Measurements from ENCODE around the gene EPAS1. TPM values are rescaled to one million over a fixed set of nuclear protein-coding genes. Genes with fewer than 3 reads are reported as not detected.
A peak's percentile ranks its signal among the peaks of the same experiment; 100 is the strongest.

Gene EPAS1
- total RNA-seq, 2 experiments from 2014 or later, result 12.6 to 16.0 TPM

DNA sequence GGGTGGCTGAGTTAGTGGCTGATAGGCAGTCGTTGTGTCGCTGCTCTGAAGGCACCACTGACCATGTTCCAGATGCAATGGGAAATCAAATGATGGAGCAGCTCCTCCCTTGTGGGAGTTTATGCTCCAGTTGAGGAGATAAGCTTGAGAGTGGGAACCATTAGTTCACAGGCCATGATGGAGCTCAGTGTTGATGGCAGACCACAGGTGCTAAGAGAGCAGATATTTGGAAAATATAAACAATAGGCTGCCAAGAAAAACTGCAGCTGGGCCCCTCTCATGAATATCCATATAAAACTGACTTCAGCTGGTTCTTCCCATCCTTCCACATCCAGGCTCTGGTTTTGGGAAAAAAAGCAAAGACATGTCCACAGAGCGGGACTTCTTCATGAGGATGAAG is 63.1 kb downstream of the EPAS1 start:
- intact Hi-C loops (cut with DNase I, micrococcal nuclease), result no loop called here
- DNase-seq, result no peak
- ATAC-seq, result no peak
- no peak overlapping the region for H3K4me3 Mint-ChIP-seq
- ChIA-PET POLR2A (interaction anchor here (0.6 kb wide), 1 partner anchor 10 kb away, joined by 4 read pairs; no protein-coding TSS in a partner anchor), CTCF (interaction anchor here (0.7 to 0.8 kb wide), 2 partner anchors 92 to 297 kb away, joined by 3 read pairs; no protein-coding TSS in a partner anchor)
- no peaks in the 10 kb centered on the region for H3K27me3 Mint-ChIP-seq
- no peaks in the 10 kb centered on the region for H3K9me3 Mint-ChIP-seq (ENCODE audit: low read depth)
- peaks cover 46% of the 10 kb centered on the region for H3K4me1 Mint-ChIP-seq
- H3K27ac Mint-ChIP-seq, result no peak overlapping the region
- H3K36me3 Mint-ChIP-seq (ENCODE audit: low read depth), result peaks cover 1% of the 10 kb centered on the region

DNA sequence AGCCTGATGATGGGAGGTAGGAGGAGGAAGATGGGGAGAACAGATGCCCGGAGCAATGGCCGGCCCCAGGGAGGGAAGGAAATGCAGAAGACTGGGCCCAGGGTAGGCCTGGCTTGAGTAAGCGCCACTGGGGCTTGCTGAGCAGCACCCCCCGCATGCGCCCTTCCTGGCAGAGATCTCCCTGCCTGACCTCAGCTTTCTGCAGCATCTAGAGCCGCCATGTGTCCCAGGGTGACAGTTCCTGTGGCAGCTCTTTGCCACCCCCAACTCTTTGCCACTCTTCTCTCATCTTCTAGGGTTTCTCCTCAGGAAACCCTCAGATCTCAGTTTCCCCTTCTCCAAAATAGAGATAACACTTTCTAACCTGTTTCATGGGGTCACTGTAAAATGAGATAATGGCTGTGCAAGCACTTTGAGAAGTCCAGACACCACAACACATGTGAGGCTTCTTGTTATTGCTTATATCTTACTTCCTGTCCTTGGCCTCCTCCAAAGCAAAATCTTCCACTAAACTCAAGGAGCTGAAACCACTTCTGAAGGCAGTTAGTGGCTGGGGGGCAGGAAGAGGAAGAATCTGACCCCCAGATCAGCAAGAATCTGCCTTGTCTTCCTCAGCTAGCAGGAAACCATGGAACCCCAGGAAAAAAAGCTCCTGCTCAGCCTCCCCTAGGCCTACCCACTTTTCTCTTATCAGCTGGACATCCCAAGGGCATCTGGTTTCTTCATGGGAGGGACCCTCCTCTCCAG is 64.9 kb downstream of the EPAS1 start:
- Mint-ChIP-seq H3K4me3 (no peak overlapping the region), H3K4me1 (peaks cover 37% of the 10 kb centered on the region), H3K9me3 (ENCODE audit: low read depth) (no peaks in the 10 kb centered on the region), H3K36me3 (ENCODE audit: low read depth) (no peaks in the 10 kb centered on the region), H3K27me3 (no peaks in the 10 kb centered on the region), H3K27ac (peak overlapping the region; percentile 11)
- intact Hi-C loops (cut with DNase I, micrococcal nuclease), result no loop called here
- DNase-seq (no peak), ATAC-seq (no peak)
- ChIA-PET CTCF (interaction anchor here (0.5 to 2.5 kb wide), 9 partner anchors 8 to 976 kb away, joined by 3 to 17 read pairs (median 3); no protein-coding TSS in a partner anchor), POLR2A (no interaction called here)

DNA sequence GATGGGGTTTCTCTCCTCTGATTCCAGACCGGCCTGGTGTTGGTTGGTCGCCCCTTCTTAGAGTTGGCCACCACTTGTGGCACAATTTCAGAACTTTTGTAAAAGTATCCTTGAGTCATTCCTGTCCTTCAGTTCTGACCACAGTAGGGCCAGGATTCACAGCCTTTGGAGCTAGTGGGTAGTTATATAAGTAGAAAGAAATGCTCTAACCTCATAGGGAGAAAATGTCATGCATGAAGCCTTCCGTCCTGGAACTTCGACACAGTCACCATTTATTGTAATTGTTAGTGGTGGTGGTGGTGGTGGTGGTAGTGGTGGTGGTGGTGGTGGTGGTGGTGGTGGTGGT is 65.4 kb downstream of the EPAS1 start:
- no peak for DNase-seq
- Mint-ChIP-seq H3K36me3 (ENCODE audit: low read depth) (no peaks in the 10 kb centered on the region), H3K4me3 (no peak overlapping the region), H3K4me1 (peaks cover 33% of the 10 kb centered on the region), H3K27ac (no peak overlapping the region), H3K9me3 (ENCODE audit: low read depth) (no peaks in the 10 kb centered on the region), H3K27me3 (no peaks in the 10 kb centered on the region)
- ChIA-PET POLR2A (no interaction called here), CTCF (interaction anchor here (0.7 to 2.5 kb wide), 10 partner anchors 7 to 352 kb away, joined by 3 to 17 read pairs (median 3); partner anchors contain the start of gene EPAS1)
- intact Hi-C loops (cut with DNase I, micrococcal nuclease), result loop anchor here in 1 of 2 experiments (1.0 kb wide), 1 partner anchor 28 kb away; no protein-coding TSS in a partner anchor
- ATAC-seq, result no peak

DNA sequence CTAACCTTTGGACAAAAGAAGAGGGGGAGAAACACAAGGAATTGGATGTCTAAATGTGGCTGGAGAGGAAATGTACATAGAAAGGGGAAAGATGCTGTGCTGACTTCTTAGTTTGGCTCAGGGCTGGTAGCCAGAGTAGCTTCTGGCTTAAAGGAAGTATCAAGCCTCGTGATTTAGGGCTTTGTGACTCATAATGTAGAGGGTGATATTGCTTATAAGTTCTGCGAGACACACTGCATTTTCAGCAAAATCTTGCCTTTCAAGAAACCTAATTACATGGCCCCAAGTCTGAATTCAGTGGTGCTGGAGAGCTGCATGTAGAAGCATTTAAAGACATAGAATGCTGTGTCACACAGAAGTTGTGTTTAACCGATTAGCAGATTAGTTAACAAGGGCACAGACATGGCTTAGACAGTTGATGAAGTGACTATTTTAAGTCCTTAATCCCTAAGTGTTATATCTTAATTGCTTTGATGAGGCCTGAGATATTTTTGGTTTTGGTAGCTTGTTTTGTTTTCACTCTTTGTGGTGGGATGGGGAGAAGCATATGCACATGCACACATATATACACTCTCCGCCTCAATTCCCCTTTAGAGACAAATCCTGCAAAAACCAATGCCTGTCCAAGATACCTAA is 66.4 kb downstream of the EPAS1 start:
- Mint-ChIP-seq H3K27ac (peak overlapping the region; percentile 6), H3K4me1 (peaks cover 31% of the 10 kb centered on the region), H3K4me3 (no peak overlapping the region), H3K27me3 (no peaks in the 10 kb centered on the region), H3K36me3 (ENCODE audit: low read depth) (no peaks in the 10 kb centered on the region), H3K9me3 (ENCODE audit: low read depth) (no peaks in the 10 kb centered on the region)
- ChIA-PET POLR2A (no interaction called here), CTCF (interaction anchor here (0.6 to 2.5 kb wide), 20 partner anchors 8 to 814 kb away, joined by 3 to 17 read pairs (median 4); partner anchors contain the start of gene EPAS1)
- intact Hi-C loops (cut with DNase I, micrococcal nuclease), result loop anchor here (1.0 to 2.0 kb wide), 4 partner anchors 29 to 177 kb away; partner anchors contain the start of gene EPAS1 (in 1 of the 2)
- peak; percentile 94 for ATAC-seq
- peak; percentile 28 for DNase-seq

DNA sequence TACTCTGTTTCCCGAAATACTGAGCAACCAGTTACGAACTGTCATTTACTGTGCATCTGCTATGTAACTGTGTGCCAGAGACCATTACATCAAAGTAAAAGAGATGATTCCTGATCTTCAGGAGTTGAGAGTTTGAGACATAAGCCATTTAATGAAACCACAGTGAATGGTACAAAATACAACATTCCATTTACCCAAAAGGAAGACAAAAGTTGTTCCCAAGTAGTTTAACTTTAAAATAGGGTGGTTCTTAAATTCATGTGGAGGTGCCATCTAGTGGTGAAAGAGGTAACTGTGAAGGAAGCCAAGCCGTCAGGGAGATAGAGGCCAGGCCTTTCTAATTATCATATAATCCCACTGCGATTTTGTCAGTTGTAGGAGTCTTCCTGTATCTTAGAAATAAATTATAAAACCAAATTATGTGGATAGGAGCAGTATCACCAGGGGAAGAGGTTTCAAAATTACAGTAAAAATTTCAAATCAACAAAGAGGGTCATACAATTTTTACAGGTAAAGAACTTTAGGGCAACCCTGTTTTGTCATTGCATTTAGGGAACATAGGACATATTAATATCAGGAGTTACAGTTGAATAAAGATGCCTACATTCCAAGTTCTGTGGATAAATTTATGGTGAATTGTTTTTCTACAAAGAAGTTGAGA is 67.7 kb downstream of the EPAS1 start:
- DNase-seq (peak; percentile 49), ATAC-seq (no peak)
- Mint-ChIP-seq H3K4me1 (peaks cover 31% of the 10 kb centered on the region), H3K27ac (no peak overlapping the region), H3K27me3 (no peaks in the 10 kb centered on the region), H3K36me3 (ENCODE audit: low read depth) (no peaks in the 10 kb centered on the region), H3K4me3 (no peak overlapping the region), H3K9me3 (ENCODE audit: low read depth) (no peaks in the 10 kb centered on the region)
- ChIA-PET POLR2A (no interaction called here), CTCF (interaction anchor here (0.8 to 2.3 kb wide), 4 partner anchors 9 to 302 kb away, joined by 3 to 13 read pairs (median 6); no protein-coding TSS in a partner anchor)
- intact Hi-C loops (cut with DNase I, micrococcal nuclease), result loop anchor here (1.0 to 5.0 kb wide), 8 partner anchors 68 to 723 kb away; partner anchors contain the start of gene EPAS1 (in 2 of the 2)

DNA sequence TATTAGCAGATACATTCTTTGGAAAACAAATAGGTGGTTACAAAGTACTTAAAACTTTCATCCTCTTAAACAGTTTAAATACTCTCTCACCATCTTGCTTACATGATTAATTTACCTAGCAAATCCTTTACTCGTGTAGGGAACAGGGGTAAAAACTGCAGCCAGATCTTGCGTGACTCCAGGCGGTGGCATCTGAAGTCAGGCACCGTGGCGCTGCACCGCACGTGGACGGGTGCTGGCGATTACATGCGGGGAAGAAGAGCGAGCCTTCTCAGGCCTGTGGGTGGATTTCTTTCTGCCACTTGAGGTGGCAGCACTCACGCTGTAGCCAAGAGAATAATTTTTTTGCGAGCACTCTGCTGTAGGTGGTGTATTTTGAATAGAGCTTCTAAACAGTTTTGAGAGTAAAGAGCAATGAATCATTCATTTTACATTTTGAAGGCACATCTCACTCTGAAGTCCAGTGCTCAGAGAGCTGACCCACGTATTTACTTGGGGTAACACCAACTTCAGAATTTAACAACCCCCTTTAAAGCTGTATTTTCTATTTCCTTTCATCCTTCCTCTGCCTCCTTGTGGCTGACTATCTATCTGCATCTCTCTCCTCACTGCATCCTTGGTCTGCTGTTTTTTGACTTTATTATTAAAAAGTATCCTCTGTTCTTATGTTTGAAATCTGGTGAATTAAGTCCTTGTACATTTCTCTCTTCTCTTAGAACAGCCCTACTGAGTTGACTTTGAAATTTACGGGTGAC is 68.9 kb downstream of the EPAS1 start:
- ATAC-seq (no peak), DNase-seq (no peak)
- Mint-ChIP-seq H3K4me1 (peaks cover 31% of the 10 kb centered on the region), H3K27ac (no peak overlapping the region), H3K27me3 (no peaks in the 10 kb centered on the region), H3K9me3 (ENCODE audit: low read depth) (no peaks in the 10 kb centered on the region), H3K4me3 (no peak overlapping the region), H3K36me3 (ENCODE audit: low read depth) (no peaks in the 10 kb centered on the region)
- CTCF ChIA-PET, result interaction anchor here (0.6 to 2.3 kb wide), 27 partner anchors 8 to 507 kb away, joined by 3 to 13 read pairs (median 3); no protein-coding TSS in a partner anchor
- intact Hi-C loops (cut with DNase I, micrococcal nuclease), result loop anchor here (1.0 to 5.0 kb wide), 8 partner anchors 69 to 724 kb away; partner anchors contain the start of gene EPAS1 (in 2 of the 2)
- POLR2A ChIA-PET, result no interaction called here

DNA sequence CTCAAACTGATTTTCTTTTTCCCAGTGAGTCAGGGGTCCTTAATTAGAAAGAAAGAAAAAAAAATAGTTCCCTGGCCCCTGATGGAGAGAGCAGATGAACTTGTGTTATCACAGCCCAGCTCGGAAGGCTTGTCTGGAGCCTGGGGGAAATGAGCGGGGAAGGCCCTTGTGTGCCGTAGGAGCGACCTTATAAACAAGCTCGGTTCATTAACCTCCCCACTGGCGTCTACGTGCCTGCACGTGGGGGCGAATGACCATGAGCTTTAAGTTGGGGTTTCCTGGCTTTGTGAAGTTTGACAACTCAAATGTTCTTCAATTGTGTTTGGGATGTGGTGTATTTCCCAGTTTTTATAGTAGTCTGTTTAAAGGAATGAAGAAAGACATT is 69.5 kb downstream of the EPAS1 start:
- no peak overlapping the region for H3K4me3 Mint-ChIP-seq
- DNase-seq, result no peak
- CTCF ChIA-PET, result interaction anchor here (0.7 to 2.3 kb wide), 22 partner anchors 9 to 506 kb away, joined by 3 to 13 read pairs (median 4); no protein-coding TSS in a partner anchor
- intact Hi-C loops (cut with DNase I, micrococcal nuclease), result loop anchor here (5.0 kb wide), 2 partner anchors 69 to 724 kb away; partner anchors contain the start of gene EPAS1 (in 1 of the 2)
- peaks cover 30% of the 10 kb centered on the region for H3K4me1 Mint-ChIP-seq
- no peak overlapping the region for H3K27ac Mint-ChIP-seq
- POLR2A ChIA-PET, result no interaction called here
- no peaks in the 10 kb centered on the region for H3K36me3 Mint-ChIP-seq (ENCODE audit: low read depth)
- no peak for ATAC-seq
- H3K9me3 Mint-ChIP-seq (ENCODE audit: low read depth), result no peaks in the 10 kb centered on the region
- H3K27me3 Mint-ChIP-seq, result no peaks in the 10 kb centered on the region

DNA sequence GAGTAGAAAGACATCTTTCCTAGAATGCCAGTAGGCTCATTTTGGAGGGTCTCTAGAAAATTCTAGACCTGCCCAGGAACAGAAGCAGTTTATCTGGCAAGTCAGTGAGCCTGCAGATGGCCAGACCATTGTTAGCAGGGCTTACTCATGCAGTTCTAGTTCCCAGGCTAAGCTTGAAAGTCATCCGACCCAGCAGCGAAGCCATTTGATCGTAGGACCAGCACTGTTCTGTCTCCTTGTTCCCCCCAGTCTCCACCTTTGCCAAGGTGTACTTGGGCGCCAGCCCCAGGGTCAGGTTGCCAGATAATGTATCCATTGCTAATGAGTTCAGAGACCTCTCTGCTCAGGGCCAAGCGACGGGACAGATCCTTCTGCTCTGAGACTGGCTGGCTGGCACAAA is 70.1 kb downstream of the EPAS1 start:
- Mint-ChIP-seq H3K27me3 (no peaks in the 10 kb centered on the region), H3K4me1 (peaks cover 24% of the 10 kb centered on the region), H3K36me3 (ENCODE audit: low read depth) (no peaks in the 10 kb centered on the region), H3K9me3 (ENCODE audit: low read depth) (no peaks in the 10 kb centered on the region), H3K4me3 (no peak overlapping the region), H3K27ac (no peak overlapping the region)
- CTCF ChIA-PET, result interaction anchor here (0.9 to 2.3 kb wide), 12 partner anchors 12 to 375 kb away, joined by 3 to 13 read pairs (median 4); no protein-coding TSS in a partner anchor
- POLR2A ChIA-PET, result no interaction called here
- ATAC-seq, result no peak
- DNase-seq, result no peak
- intact Hi-C loops (cut with DNase I, micrococcal nuclease), result loop anchor here (5.0 kb wide), 2 partner anchors 70 to 725 kb away; partner anchors contain the start of gene EPAS1 (in 1 of the 2)

DNA sequence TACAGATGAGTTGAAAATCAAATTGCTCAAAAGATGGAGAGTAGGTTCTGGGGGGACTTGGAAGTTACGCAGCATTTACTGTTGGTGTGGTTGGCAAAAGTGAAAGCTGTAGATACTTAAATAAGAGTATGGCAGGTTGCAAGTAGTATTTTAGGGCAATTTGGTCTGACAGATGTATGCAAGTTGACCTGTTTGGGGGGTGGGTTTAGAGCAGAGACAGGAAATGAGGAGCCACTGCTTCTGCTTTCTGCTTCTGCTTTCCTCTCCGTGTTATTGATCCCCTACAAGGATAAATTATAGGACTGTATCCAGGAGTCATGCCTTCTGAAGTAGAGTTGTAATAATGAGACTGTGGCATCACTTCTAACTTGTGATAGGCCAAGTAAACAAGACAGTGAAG is 71.2 kb downstream of the EPAS1 start:
- POLR2A ChIA-PET, result no interaction called here
- Mint-ChIP-seq H3K27me3 (no peaks in the 10 kb centered on the region), H3K9me3 (ENCODE audit: low read depth) (no peaks in the 10 kb centered on the region), H3K36me3 (ENCODE audit: low read depth) (peaks cover 2% of the 10 kb centered on the region), H3K27ac (no peak overlapping the region), H3K4me1 (peaks cover 14% of the 10 kb centered on the region), H3K4me3 (no peak overlapping the region)
- intact Hi-C loops (cut with DNase I, micrococcal nuclease), result loop anchor here (5.0 kb wide), 2 partner anchors 71 to 726 kb away; partner anchors contain the start of gene EPAS1 (in 1 of the 2)
- no peak for ATAC-seq
- CTCF ChIA-PET, result interaction anchor here (1.0 to 2.2 kb wide), 2 partner anchors 306 to 358 kb away, joined by 7 to 8 read pairs; no protein-coding TSS in a partner anchor
- DNase-seq, result no peak

DNA sequence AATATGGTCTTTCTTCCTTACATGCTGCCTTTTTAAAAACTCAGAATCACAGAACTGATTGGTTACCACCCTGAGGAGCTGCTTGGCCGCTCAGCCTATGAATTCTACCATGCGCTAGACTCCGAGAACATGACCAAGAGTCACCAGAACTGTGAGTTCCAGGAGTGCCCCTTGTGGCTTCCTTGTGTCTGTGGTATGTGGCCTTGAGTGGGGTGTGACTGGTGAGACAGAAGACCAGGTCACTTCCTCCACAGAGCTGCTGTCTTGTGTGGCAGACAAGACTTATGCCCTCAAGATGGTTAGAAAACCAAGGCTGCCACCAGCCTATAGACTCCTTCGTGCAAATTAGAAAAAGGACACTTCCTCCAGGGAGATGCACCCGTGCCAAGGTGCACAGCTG is 72.6 kb downstream of the EPAS1 start:
- no peaks in the 10 kb centered on the region for H3K9me3 Mint-ChIP-seq (ENCODE audit: low read depth)
- H3K27me3 Mint-ChIP-seq, result no peaks in the 10 kb centered on the region
- ATAC-seq (peak; percentile 44), DNase-seq (no peak)
- H3K4me1 Mint-ChIP-seq, result peaks cover 3% of the 10 kb centered on the region
- H3K36me3 Mint-ChIP-seq (ENCODE audit: low read depth), result peaks cover 2% of the 10 kb centered on the region
- CTCF ChIA-PET, result interaction anchor here (0.7 to 1.0 kb wide), 2 partner anchors 43 to 359 kb away, joined by 3 to 4 read pairs; no protein-coding TSS in a partner anchor
- no peak overlapping the region for H3K4me3 Mint-ChIP-seq
- POLR2A ChIA-PET, result interaction anchor here (0.6 kb wide), 1 partner anchor 9 kb away, joined by 4 read pairs; no protein-coding TSS in a partner anchor
- intact Hi-C loops (cut with DNase I, micrococcal nuclease), result loop anchor here (5.0 kb wide), 2 partner anchors 72 to 727 kb away; partner anchors contain the start of gene EPAS1 (in 1 of the 2)
- no peak overlapping the region for H3K27ac Mint-ChIP-seq

Measured in activated CD4-positive, alpha-beta T cell treated with anti-CD3 and anti-CD28 coated beads for 36 hours (primary cell).